PC-3 (cell line): ENCODE data around the gene IL1RAPL1. TPM values are rescaled to one million over a fixed set of nuclear protein-coding genes. Genes with fewer than 3 reads are reported as not detected.

Experiments
- ATAC-seq: fragments of 200-7000 bp; cut with Tn5 transposase; 2 replicates; pipeline ENCODE4 v1.9.1; 2020; ENCODE audit warnings: mild to moderate bottlenecking, moderate library complexity
- BruUV-seq: library from RNA; stranded (reverse); fragments of 400-500 nt; replicated peaks from 2 replicates; lab custom pipeline; 2021; lab: Mats Ljungman, UMichigan
- CTCF ChIA-PET: fragments of 300-600 bp; sonication (Branson Sonifier 250); formaldehyde crosslinking; loops from one replicate; lab custom pipeline; 2022; ENCODE audit warnings: antibody characterized with exemption; lab: Charles Lee
- POLR2A ChIA-PET: fragments of 300-600 bp; sonication (Branson Sonifier 250); formaldehyde crosslinking; loops from one replicate; lab custom pipeline; 2022; ENCODE audit warnings: antibody characterized with exemption; ENCODE audit not compliant: unreplicated experiment; lab: Charles Lee
- DNase-seq: peaks from one replicate; pipeline ENCODE4 v3.0.0-alpha.2; 2015
- H2AFZ ChIP-seq: fragments of 300-600 bp; sonication (generic); 2 replicates; pipeline ENCODE4 v1.6.0; 2016; ENCODE audit warnings: antibody characterized with exemption, low read length
- H3F3A ChIP-seq: fragments of 300-600 bp; sonication (generic); one replicate; pipeline ENCODE4 v1.6.0; 2017; ENCODE audit warnings: antibody characterized with exemption, low read length, control low read depth, mild to moderate bottlenecking; ENCODE audit not compliant: unreplicated experiment
- H3K27ac ChIP-seq: fragments of 300-600 bp; sonication (generic); 2 replicates; pipeline ENCODE4 v1.5.1; 2016; ENCODE audit warnings: mild to moderate bottlenecking, low read length
- H3K27me3 ChIP-seq: fragments of 300-600 bp; sonication (generic); 2 replicates; pipeline ENCODE4 v1.6.1; 2016; ENCODE audit warnings: low read length, mixed read lengths
- H3K36me3 ChIP-seq: fragments of 300-600 bp; sonication (generic); 2 replicates; pipeline ENCODE4 v1.6.1; 2016; ENCODE audit warnings: low read depth, mixed run types, low read length, mixed read lengths
- H3K4me1 ChIP-seq: fragments of 300-600 bp; sonication (generic); 2 replicates; pipeline ENCODE4 v1.5.1; 2016; ENCODE audit warnings: low read length; ENCODE audit not compliant: insufficient read depth
- H3K4me2 ChIP-seq: fragments of 300-600 bp; sonication (generic); 2 replicates; pipeline ENCODE4 v1.6.0; 2016; ENCODE audit warnings: low read length
- H3K4me3 ChIP-seq: fragments of 300-600 bp; sonication (generic); 2 replicates; pipeline ENCODE4 v1.5.1; 2016; ENCODE audit warnings: mild to moderate bottlenecking, low read length, mixed read lengths
- H3K79me2 ChIP-seq: fragments of 300-600 bp; sonication (generic); 2 replicates; pipeline ENCODE4 v1.6.1; 2017; ENCODE audit warnings: low read length, mixed read lengths
- H3K9ac ChIP-seq: fragments of 300-600 bp; sonication (generic); 2 replicates; pipeline ENCODE4 v1.6.0; 2016; ENCODE audit warnings: mild to moderate bottlenecking, low read length
- H3K9me2 ChIP-seq: fragments of 300-600 bp; sonication (generic); replicated peaks from 2 replicates; pipeline ENCODE4 v1.6.1; 2016; ENCODE audit warnings: mixed run types, low read length, mixed read lengths
- H3K9me3 ChIP-seq: fragments of 300-600 bp; sonication (generic); 2 replicates; pipeline ENCODE4 v1.6.1; 2016; ENCODE audit warnings: low read length, mixed read lengths
- H4K20me1 ChIP-seq: fragments of 300-600 bp; sonication (generic); 2 replicates; pipeline ENCODE4 v1.6.1; 2016; ENCODE audit warnings: low read length, mixed read lengths
- EZH2 ChIP-seq: fragments of 300-600 bp; sonication (generic); IDR thresholded peaks from one replicate; pipeline ENCODE4 v1.6.1; 2017; ENCODE audit warnings: antibody characterized with exemption, mild to moderate bottlenecking, low read length; ENCODE audit not compliant: unreplicated experiment
- EZH2phosphoT487 ChIP-seq: fragments of 300-600 bp; sonication (generic); IDR thresholded peaks from 2 replicates; pipeline ENCODE4 v1.6.1; 2018; ENCODE audit warnings: mild to moderate bottlenecking, antibody characterized with exemption, low read length, borderline replicate concordance
- intact Hi-C: fragments of 100-400 bp; cut with micrococcal nuclease; formaldehyde crosslinking; loops from 2 replicates; pipeline ENCODE4 v1.9.0; 2023
- total RNA-seq: library from RNA; depleted of rRNA; stranded (reverse); fragments of >200 nt; gene quantifications from 2 replicates; pipeline ENCODE4 v1.2.3, GENCODE V29; 2014
- TF ChIP-seq, protein P1 (sequence below): fragments of 300-600 bp; sonication (generic); conservative IDR thresholded peaks from 2 replicates; pipeline ENCODE4 v1.5.1; 2017; ENCODE audit warnings: antibody characterized with exemption, low read depth, mild to moderate bottlenecking, low read length

IL1RAPL1 gene
- total RNA-seq, 1 experiment from 2014 or later = 0.44 TPM

DNA sequence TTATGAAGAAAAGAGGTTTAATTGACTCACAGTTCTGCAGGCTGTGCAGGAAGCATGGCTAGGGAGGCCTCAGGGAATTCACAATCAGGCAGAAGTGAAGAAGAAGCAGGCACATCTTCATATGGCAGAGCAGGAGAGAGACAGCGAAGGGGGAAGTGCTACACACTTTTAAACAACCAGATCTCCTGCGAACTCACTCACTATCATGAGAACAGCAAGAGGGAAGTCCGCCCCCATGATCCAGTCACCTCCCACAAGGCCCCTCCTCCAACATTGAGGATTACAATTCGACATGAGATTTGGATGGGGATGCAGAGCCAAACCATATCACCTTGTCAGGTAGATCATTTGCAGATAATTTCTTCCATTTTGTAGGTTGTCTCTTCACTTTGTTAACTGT lies 1072.7 kb downstream of the IL1RAPL1 start:
- Histone ChIP-seq H3K4me3 (no peak overlapping the region), H3K27me3 (no peaks in the 10 kb centered on the region), H3K9ac (no peak overlapping the region), H3K9me2 (no peaks in the 10 kb centered on the region), H3K27ac (no peak overlapping the region), H3K9me3 (no peaks in the 10 kb centered on the region), H2AFZ (no peak overlapping the region), H3K79me2 (no peaks in the 10 kb centered on the region), H3K4me1 (peaks cover 36% of the 10 kb centered on the region), H3F3A (peaks cover 4% of the 10 kb centered on the region), H3K36me3 (no peaks in the 10 kb centered on the region), H4K20me1 (no peaks in the 10 kb centered on the region), H3K4me2 (no peak overlapping the region)
- POLR2A ChIA-PET = no interaction called here
- intact Hi-C loops = loop anchor here (5.0 kb wide), 1 partner anchor 43 kb away; no protein-coding TSS in a partner anchor
- no peak for DNase-seq
- BruUV-seq = no TSS peak
- ATAC-seq = no peak
- TF ChIP-seq EZH2 (no peak), EZH2phosphoT487 (no peak)
- TF ChIP-seq, protein P1, sequence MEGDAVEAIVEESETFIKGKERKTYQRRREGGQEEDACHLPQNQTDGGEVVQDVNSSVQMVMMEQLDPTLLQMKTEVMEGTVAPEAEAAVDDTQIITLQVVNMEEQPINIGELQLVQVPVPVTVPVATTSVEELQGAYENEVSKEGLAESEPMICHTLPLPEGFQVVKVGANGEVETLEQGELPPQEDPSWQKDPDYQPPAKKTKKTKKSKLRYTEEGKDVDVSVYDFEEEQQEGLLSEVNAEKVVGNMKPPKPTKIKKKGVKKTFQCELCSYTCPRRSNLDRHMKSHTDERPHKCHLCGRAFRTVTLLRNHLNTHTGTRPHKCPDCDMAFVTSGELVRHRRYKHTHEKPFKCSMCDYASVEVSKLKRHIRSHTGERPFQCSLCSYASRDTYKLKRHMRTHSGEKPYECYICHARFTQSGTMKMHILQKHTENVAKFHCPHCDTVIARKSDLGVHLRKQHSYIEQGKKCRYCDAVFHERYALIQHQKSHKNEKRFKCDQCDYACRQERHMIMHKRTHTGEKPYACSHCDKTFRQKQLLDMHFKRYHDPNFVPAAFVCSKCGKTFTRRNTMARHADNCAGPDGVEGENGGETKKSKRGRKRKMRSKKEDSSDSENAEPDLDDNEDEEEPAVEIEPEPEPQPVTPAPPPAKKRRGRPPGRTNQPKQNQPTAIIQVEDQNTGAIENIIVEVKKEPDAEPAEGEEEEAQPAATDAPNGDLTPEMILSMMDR = no peak
- CTCF ChIA-PET = no interaction called here

DNA sequence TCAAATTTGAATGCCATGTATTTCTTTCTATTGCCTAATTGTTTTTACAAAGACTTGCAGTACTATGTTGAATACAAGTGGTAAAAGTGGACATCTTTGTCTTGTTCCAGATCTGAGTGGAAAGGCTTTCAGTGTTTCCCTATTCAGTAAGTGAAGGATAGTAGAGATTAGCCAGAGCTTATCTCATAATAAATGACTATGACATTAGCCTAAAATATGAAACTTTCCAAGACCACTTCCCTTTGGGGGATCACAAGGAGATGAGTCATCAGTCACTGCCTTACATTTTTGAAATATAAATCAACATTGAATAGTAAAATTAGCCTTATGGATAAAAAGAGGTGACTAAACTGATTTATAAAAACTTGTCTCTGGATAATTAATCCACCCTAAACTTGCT lies 1074.0 kb downstream of the IL1RAPL1 start:
- Histone ChIP-seq H3K9me2 (no peaks in the 10 kb centered on the region), H3K4me3 (no peak overlapping the region), H3K27ac (peak overlapping the region; percentile 100), H3K4me1 (peaks cover 44% of the 10 kb centered on the region), H4K20me1 (no peaks in the 10 kb centered on the region), H3K4me2 (peak overlapping the region; percentile 61), H3K27me3 (no peaks in the 10 kb centered on the region), H2AFZ (no peak overlapping the region), H3K9ac (peak overlapping the region; percentile 75), H3K9me3 (no peaks in the 10 kb centered on the region), H3K36me3 (no peaks in the 10 kb centered on the region), H3F3A (peaks cover 4% of the 10 kb centered on the region), H3K79me2 (no peaks in the 10 kb centered on the region)
- ATAC-seq (peak; percentile 5; the same call in 1 of the 2 replicates), DNase-seq (peak; percentile 59)
- CTCF ChIA-PET = interaction anchor here (0.5 kb wide), 1 partner anchor 482 kb away, joined by 4 read pairs; no protein-coding TSS in a partner anchor
- intact Hi-C loops = loop anchor here (5.0 kb wide), 1 partner anchor 44 kb away; no protein-coding TSS in a partner anchor
- POLR2A ChIA-PET = no interaction called here
- TF ChIP-seq, protein P1 = no peak
- TF ChIP-seq EZH2 = no peak
- TF ChIP-seq EZH2phosphoT487 = no peak
- BruUV-seq = no TSS peak

DNA sequence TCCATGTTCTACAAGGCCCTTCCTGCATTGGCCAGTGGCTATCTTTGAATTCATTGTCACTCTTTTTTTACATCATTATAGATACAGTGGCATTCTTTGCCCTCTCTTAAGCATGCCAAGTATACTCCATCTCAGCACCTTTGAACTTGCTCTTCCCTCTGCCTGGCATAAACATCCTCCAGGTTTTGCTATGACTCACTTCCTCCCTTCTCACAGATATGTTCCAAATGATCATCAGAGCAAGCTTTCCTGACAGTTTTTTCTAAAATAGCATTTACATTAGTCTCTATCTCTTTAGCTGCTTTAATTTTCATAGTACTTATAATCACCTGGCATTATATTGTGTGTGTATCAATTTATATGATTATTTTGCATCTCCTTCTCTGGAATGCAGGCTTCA lies 1074.9 kb downstream of the IL1RAPL1 start:
- DNase-seq (peak; percentile 73), ATAC-seq (peak; percentile 43)
- no peaks in the 10 kb centered on the region for H3K9me3 ChIP-seq
- BruUV-seq = no TSS peak
- peaks cover 44% of the 10 kb centered on the region for H3K4me1 ChIP-seq
- H3K79me2 ChIP-seq = no peaks in the 10 kb centered on the region
- ChIA-PET CTCF (interaction anchor here (0.5 kb wide), 1 partner anchor 1050 kb away, joined by 5 read pairs; no protein-coding TSS in a partner anchor), POLR2A (no interaction called here)
- intact Hi-C loops = loop anchor here (5.0 kb wide), 1 partner anchor 45 kb away; no protein-coding TSS in a partner anchor
- H3K4me3 ChIP-seq = peak overlapping the region; percentile 37; the same call in 1 of the 2 replicates
- TF ChIP-seq EZH2phosphoT487 (no peak), EZH2 (no peak)
- TF ChIP-seq, protein P1 = no peak
- H2AFZ ChIP-seq = no peak overlapping the region
- H3K36me3 ChIP-seq = no peaks in the 10 kb centered on the region
- no peaks in the 10 kb centered on the region for H3K27me3 ChIP-seq
- peak overlapping the region; percentile 61 for H3K4me2 ChIP-seq
- H3K27ac ChIP-seq = peak overlapping the region; percentile 100
- H3K9ac ChIP-seq = peak overlapping the region; percentile 75
- H3K9me2 ChIP-seq = no peaks in the 10 kb centered on the region
- no peaks in the 10 kb centered on the region for H4K20me1 ChIP-seq
- H3F3A ChIP-seq = peaks cover 4% of the 10 kb centered on the region
